ENCODE measurements around the gene METTL6. TPM values are rescaled to one million over a fixed set of nuclear protein-coding genes. Genes with fewer than 3 reads are reported as not detected.

METTL6 gene
- total and polyA plus RNA-seq, 2 of the 4 experiments (the other 2 are of a cell fraction), result 15.4 to 21.5 TPM

DNA sequence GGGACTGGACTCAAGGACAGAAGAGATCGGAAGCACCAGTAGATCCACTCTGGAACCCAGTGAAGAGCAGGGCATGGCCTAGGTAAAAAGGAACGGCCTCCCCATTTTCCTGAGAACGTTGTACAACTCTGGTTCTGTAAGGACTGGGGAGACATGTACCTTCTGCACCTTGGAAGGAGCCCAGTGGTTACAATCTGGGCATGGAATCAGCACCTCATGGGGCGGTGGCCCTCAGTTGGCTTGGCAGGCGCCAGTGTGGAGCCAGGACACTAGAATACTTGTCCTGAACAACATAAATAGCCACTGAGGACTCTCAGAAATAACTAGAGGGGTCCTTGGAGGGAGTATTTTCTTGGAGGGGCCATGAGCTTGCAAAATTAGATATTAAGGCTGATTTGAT lies 25.6 kb upstream of the METTL6 start:
- no peak overlapping the region for H2BK5ac ChIP-seq (ENCODE audit: low read depth, low read length, poor library complexity, severe bottlenecking)
- in situ Hi-C loops (cut with MboI; ENCODE audit: low sequenced_read_pairs) (no loop called here), intact Hi-C loops (cut with micrococcal nuclease) (no loop called here), dilution Hi-C loops (cut with HindIII; ENCODE audit: low sequenced_read_pairs, unreplicated experiment) (no loop called here)
- no peaks in the 10 kb centered on the region for H3K36me3 ChIP-seq (ENCODE audit: control insufficient read depth, insufficient read depth, low read length)
- ATAC-seq (ENCODE audit: low read depth) (no peak), DNase-seq (no peak)
- no peaks in the 10 kb centered on the region for H3K79me1 ChIP-seq (ENCODE audit: low read depth in 1 of 2, low read length in 2 of 2)
- no peak overlapping the region for H3K23ac ChIP-seq (ENCODE audit: low read depth, low read length)
- H3K4me3 ChIP-seq (ENCODE audit: insufficient read depth, low read depth, low read length), result no peak overlapping the region
- H3K27me3 ChIP-seq (ENCODE audit: control insufficient read depth, insufficient read depth, low read length), result no peaks in the 10 kb centered on the region; the same call in 1 of the 2 replicates
- no peaks in the 10 kb centered on the region; the same call in 1 of the 2 replicates for H4K20me1 ChIP-seq (ENCODE audit: insufficient read depth, low read length)
- 90% methylated on average over 2 of the region's 5 CpGs; no CpG with 5 or more reads in 1 of the 2 experiments for WGBS, 2 experiments (ENCODE audit: extremely low coverage in 2 of 2, insufficient read length in 1 of 2)
- no peak overlapping the region for H3K9ac ChIP-seq (ENCODE audit: low read depth, low read length)
- H2BK20ac ChIP-seq (ENCODE audit: low read depth, low read length), result no peak overlapping the region
- no TSS peak for BruUV-seq (replicated peaks)
- POLR2A ChIA-PET (ENCODE audit: unreplicated experiment), result no interaction called here
- no peaks in the 10 kb centered on the region for H3K4me1 ChIP-seq (ENCODE audit: control insufficient read depth, insufficient read depth, low read length)
- no peak overlapping the region for H4K91ac ChIP-seq (ENCODE audit: insufficient read depth, low read depth, low read length)
- H3K14ac ChIP-seq (replicated peaks; ENCODE audit: low read depth, low read length), result no peak overlapping the region
- H3K9me3 ChIP-seq (ENCODE audit: control insufficient read depth, insufficient read depth, low read length), result no peaks in the 10 kb centered on the region
- H3K56ac ChIP-seq (ENCODE audit: extremely low read depth, insufficient read depth, low read length), result no peak overlapping the region
- no peak overlapping the region for H2BK120ac ChIP-seq (ENCODE audit: low read depth, low read length)
- no peaks in the 10 kb centered on the region; the same call in 1 of the 2 replicates for H3K9me1 ChIP-seq (ENCODE audit: insufficient read depth, low read length)
- no peak overlapping the region for H2AK9ac ChIP-seq (replicated peaks; ENCODE audit: low read depth, low read length, poor library complexity)
- H3K4ac ChIP-seq (ENCODE audit: low read depth, low read length), result no peak overlapping the region
- no peak overlapping the region for H2AFZ ChIP-seq (replicated peaks; ENCODE audit: low read length, poor library complexity)
- no peak overlapping the region for H2BK15ac ChIP-seq (ENCODE audit: low read depth, low read length)
- no peak overlapping the region for H4K8ac ChIP-seq (ENCODE audit: low read depth in 2 of 2, low read length in 2 of 2)
- no peak overlapping the region for H2AK5ac ChIP-seq (ENCODE audit: low read depth, low read length)
- no peak overlapping the region for H3K18ac ChIP-seq (ENCODE audit: low read depth, low read length)
- TF ChIP-seq CEBPB (IDR thresholded peaks at IDR 0.05; ENCODE audit: low read depth, low read length) (no peak), SMC3 (IDR thresholded peaks at IDR 0.05; ENCODE audit: low read depth, low read length) (no peak), POLR2A (IDR thresholded peaks at IDR 0.05; ENCODE audit: low read depth, low read length) (no peak), BHLHE40 (IDR thresholded peaks at IDR 0.05; ENCODE audit: low read depth, low read length) (no peak), ELK1 (IDR thresholded peaks at IDR 0.05; ENCODE audit: borderline replicate concordance, low read depth, low read length) (no peak), NFE2L2 (IDR thresholded peaks at IDR 0.05; ENCODE audit: low read depth, low read length) (no peak), CHD1 (IDR thresholded peaks at IDR 0.05; ENCODE audit: low read depth, low read length) (no peak)
- TF ChIP-seq, protein P1, sequence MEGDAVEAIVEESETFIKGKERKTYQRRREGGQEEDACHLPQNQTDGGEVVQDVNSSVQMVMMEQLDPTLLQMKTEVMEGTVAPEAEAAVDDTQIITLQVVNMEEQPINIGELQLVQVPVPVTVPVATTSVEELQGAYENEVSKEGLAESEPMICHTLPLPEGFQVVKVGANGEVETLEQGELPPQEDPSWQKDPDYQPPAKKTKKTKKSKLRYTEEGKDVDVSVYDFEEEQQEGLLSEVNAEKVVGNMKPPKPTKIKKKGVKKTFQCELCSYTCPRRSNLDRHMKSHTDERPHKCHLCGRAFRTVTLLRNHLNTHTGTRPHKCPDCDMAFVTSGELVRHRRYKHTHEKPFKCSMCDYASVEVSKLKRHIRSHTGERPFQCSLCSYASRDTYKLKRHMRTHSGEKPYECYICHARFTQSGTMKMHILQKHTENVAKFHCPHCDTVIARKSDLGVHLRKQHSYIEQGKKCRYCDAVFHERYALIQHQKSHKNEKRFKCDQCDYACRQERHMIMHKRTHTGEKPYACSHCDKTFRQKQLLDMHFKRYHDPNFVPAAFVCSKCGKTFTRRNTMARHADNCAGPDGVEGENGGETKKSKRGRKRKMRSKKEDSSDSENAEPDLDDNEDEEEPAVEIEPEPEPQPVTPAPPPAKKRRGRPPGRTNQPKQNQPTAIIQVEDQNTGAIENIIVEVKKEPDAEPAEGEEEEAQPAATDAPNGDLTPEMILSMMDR (conservative IDR thresholded peaks at IDR 0.05; ENCODE audit: low read depth, low read length), result no peak
- TF ChIP-seq, protein P2, sequence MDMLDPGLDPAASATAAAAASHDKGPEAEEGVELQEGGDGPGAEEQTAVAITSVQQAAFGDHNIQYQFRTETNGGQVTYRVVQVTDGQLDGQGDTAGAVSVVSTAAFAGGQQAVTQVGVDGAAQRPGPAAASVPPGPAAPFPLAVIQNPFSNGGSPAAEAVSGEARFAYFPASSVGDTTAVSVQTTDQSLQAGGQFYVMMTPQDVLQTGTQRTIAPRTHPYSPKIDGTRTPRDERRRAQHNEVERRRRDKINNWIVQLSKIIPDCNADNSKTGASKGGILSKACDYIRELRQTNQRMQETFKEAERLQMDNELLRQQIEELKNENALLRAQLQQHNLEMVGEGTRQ (IDR thresholded peaks at IDR 0.05; ENCODE audit: low read depth, low read length), result no peak
- no peak overlapping the region for H4K5ac ChIP-seq (ENCODE audit: low read depth, low read length)
- H3K27ac ChIP-seq (ENCODE audit: insufficient read depth, low read length), result no peak overlapping the region
- no peak overlapping the region for H3K4me2 ChIP-seq (ENCODE audit: low read depth, low read length)
- CTCF ChIA-PET, result no interaction called here
